Stimulated activated CD8-positive, alpha-beta memory T cell treated with anti-CD3 and anti-CD28 coated beads, Interleukin-15, amount 100 ng/mL, for 48 hours (primary cell): ENCODE data around the gene ARPC5.
A peak's percentile ranks its signal among the peaks of the same experiment; 100 is the strongest.
"Not testable (repeated sequence)": the region's sequence is repeated elsewhere in the genome, so short reads cannot be mapped to it uniquely, and the experiment has no call there.

Experiments
- DNase-seq, 2 donors: peaks; one replicate each; pipeline ENCODE4 v3.0.0-alpha.2; 2020; ENCODE audit warnings: low read depth in 2 of 2

ARPC5 gene

GRCh38 chr1:183635606-183636333 lies at the start of gene ARPC5:
Gene ARPC5, minus strand, starts transcription at chr1:183635783. Its CDS starts 124 bp downstream, at chr1:183635659.
- DNase-seq, result peak; percentile 92 to 96

- DNase-seq, result no peak
Measured at GRCh38 chr1:183685112-183685713, 49.6 kb upstream of the ARPC5 start.

GRCh38 chr1:183679363-183679762 lies 43.8 kb upstream of the ARPC5 start:
- not testable (repeated sequence) for DNase-seq

GRCh38 chr1:183678819-183679218 lies 43.2 kb upstream of the ARPC5 start:
- no peak for DNase-seq

- no peak for DNase-seq
Measured at GRCh38 chr1:183676586-183677189, 41.1 kb upstream of the ARPC5 start.

- DNase-seq, result no peak
Measured at GRCh38 chr1:183675883-183676585, 40.5 kb upstream of the ARPC5 start.

- DNase-seq, result no peak
Measured at GRCh38 chr1:183675381-183675780, 39.8 kb upstream of the ARPC5 start.

GRCh38 chr1:183674886-183675285 lies 39.3 kb upstream of the ARPC5 start:
- DNase-seq, result no peak

GRCh38 chr1:183674339-183674738 lies 38.8 kb upstream of the ARPC5 start:
- no peak for DNase-seq

- no peak for DNase-seq
Measured at GRCh38 chr1:183673605-183674323, 38.2 kb upstream of the ARPC5 start.

GRCh38 chr1:183670169-183670568 lies 34.6 kb upstream of the ARPC5 start:
- DNase-seq, result no peak

GRCh38 chr1:183656355-183656754 lies 20.8 kb upstream of the ARPC5 start:
- DNase-seq, result no peak

GRCh38 chr1:183655562-183656075 lies 20.0 kb upstream of the ARPC5 start:
- peak; percentile 42 to 43 for DNase-seq

- no peak for DNase-seq
Measured at GRCh38 chr1:183654706-183655105, 19.1 kb upstream of the ARPC5 start.

- no peak for DNase-seq
Measured at GRCh38 chr1:183653876-183654451, 18.4 kb upstream of the ARPC5 start.

- no peak for DNase-seq
Measured at GRCh38 chr1:183653462-183653794, 17.8 kb upstream of the ARPC5 start.

GRCh38 chr1:183652547-183653461 lies 17.2 kb upstream of the ARPC5 start, which contains the start of gene APOBEC4:
Gene APOBEC4, minus strand, starts transcription at chr1:183653316. Its CDS starts 4,535 bp downstream, at chr1:183648781.
- DNase-seq, result no peak

- no peak for DNase-seq
Measured at GRCh38 chr1:183652107-183652506, 16.5 kb upstream of the ARPC5 start.

GRCh38 chr1:183651612-183652011 lies 16.0 kb upstream of the ARPC5 start:
- no peak for DNase-seq

GRCh38 chr1:183648042-183648441 lies 12.5 kb upstream of the ARPC5 start:
- DNase-seq, result no peak
